Prostate gland (tissue), 2 donors: ENCODE results near the gene RETREG3. TPM values are rescaled to one million over a fixed set of nuclear protein-coding genes. Genes with fewer than 3 reads are reported as not detected.

Experiments
- DNase-seq: peaks from one replicate; pipeline ENCODE4 v3.0.0-alpha.2; 2019; ENCODE audit warnings: low spot score
- H3K27ac ChIP-seq, 2 donors: fragments of 200-600 bp; sonication (generic); 2 replicates each; pipeline ENCODE4 v1.5.1; 2017 to 2019
- H3K27me3 ChIP-seq: fragments of 200-600 bp; sonication (generic); replicated peaks from 2 replicates; pipeline ENCODE4 v1.5.1; 2019; ENCODE audit not compliant: insufficient read depth
- H3K36me3 ChIP-seq, 2 donors: fragments of 200-600 bp; sonication (generic); 1 replicate in 1 of 2; 2 replicates in 1 of 2; pipeline versions ENCODE4 v1.5.1 to v1.8.1; 2017 to 2019
- H3K4me1 ChIP-seq: fragments of 200-600 bp; sonication (generic); replicated peaks from 2 replicates; pipeline ENCODE4 v1.5.1; 2019
- H3K4me3 ChIP-seq, 2 donors: fragments of 200-600 bp; sonication (generic); 2 replicates each; pipeline ENCODE4 v1.5.1; 2017 to 2019
- H3K9me3 ChIP-seq: fragments of 200-600 bp; sonication (generic); 2 replicates; pipeline ENCODE4 v1.5.1; 2017
- POLR2A ChIP-seq: fragments of 450-650 bp; IDR thresholded peaks from one replicate; pipeline ENCODE4 v1.6.1; 2016; ENCODE audit warnings: antibody characterized with exemption, mild to moderate bottlenecking
- POLR2AphosphoS5 ChIP-seq: sonication (generic); formaldehyde crosslinking; IDR thresholded peaks from one replicate; pipeline ENCODE4 v1.6.1; 2017; ENCODE audit warnings: antibody characterized with exemption
- WGBS: methylation state at CpG from one replicate; pipeline ENCODE4 v1.1.5; 2018; 5-methylcytosine and 5-hydroxymethylcytosine counted together
- intact Hi-C: fragments of 100-400 bp; cut with DNase I; formaldehyde crosslinking; loops from one replicate; pipeline ENCODE4 v1.14.2; 2022
- total RNA-seq, 2 donors: library from RNA; depleted of rRNA; stranded (reverse); fragments of >200 nt; gene quantifications; one replicate each; pipeline ENCODE4 v1.1.0, GENCODE V29; 2016
- TF ChIP-seq, protein P1 (sequence below), 4 experiments: fragments of 200-600 bp in 2 of 4; fragments of 450-650 bp in 2 of 4; sonication (generic) in 2 of 4; IDR thresholded peaks; 1 replicate in 3 of 4; 2 replicates in 1 of 4; pipeline ENCODE4 v1.5.1; 2016 to 2019; ENCODE audit warnings: antibody characterized with exemption in 4 of 4, mild to moderate bottlenecking in 2 of 4, moderate library complexity in 2 of 4

RETREG3 gene
- total RNA-seq, 2 donors from 2014 or later = 92.8 to 126 TPM

DNA sequence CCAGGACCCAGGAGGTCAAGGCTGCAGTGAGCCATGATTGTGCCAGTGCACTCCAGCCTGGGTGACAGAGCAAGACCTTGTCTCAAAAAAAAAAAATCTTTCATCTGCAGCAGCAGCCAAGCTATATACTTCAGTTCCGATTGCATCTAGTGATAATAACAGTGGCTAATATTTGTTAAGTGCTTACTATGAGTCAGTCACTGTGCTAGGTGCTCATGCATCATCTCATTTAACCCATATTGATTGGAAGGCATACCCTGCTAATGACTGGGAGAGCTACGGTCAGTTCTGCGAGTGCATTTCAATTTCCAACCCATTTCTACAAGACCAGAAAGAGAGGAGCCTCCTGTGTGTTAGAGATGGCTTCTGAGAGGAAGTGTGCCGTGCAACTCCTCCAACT is 42.2 kb upstream of the RETREG3 start:
- intact Hi-C loops = no loop called here
- H3K27me3 ChIP-seq = no peaks in the 10 kb centered on the region
- no peaks in the 10 kb centered on the region for H3K36me3 ChIP-seq
- no peaks in the 10 kb centered on the region for H3K9me3 ChIP-seq
- DNase-seq = no peak
- H3K4me3 ChIP-seq = no peak overlapping the region
- no peak overlapping the region for H3K27ac ChIP-seq
- TF ChIP-seq POLR2A = no peak
- no peak for TF ChIP-seq POLR2AphosphoS5
- TF ChIP-seq, protein P1, sequence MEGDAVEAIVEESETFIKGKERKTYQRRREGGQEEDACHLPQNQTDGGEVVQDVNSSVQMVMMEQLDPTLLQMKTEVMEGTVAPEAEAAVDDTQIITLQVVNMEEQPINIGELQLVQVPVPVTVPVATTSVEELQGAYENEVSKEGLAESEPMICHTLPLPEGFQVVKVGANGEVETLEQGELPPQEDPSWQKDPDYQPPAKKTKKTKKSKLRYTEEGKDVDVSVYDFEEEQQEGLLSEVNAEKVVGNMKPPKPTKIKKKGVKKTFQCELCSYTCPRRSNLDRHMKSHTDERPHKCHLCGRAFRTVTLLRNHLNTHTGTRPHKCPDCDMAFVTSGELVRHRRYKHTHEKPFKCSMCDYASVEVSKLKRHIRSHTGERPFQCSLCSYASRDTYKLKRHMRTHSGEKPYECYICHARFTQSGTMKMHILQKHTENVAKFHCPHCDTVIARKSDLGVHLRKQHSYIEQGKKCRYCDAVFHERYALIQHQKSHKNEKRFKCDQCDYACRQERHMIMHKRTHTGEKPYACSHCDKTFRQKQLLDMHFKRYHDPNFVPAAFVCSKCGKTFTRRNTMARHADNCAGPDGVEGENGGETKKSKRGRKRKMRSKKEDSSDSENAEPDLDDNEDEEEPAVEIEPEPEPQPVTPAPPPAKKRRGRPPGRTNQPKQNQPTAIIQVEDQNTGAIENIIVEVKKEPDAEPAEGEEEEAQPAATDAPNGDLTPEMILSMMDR (IDR thresholded peaks at IDR 0.05) = no peak
- H3K4me1 ChIP-seq = no peaks in the 10 kb centered on the region
- WGBS = 78% methylated on average over 4 of the region's 4 CpGs

DNA sequence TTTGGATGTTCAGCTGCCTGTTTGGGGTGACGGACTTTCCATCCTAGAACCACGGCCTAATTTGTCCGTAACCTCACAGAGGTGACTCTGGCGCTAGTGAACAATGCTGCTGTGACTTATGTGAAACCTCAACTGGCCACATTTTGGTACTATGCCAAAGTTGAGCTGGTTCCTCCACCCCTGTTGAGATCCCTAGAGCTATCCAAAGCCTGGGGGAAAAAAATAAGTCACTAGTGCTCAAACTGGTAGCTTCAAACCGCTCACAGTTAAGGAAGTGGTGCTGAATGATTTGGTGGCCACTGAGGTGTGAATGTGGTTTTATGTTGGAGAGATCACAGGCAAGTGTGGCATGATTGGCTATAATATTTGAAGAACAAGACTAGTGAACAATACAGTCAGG is 38.6 kb upstream of the RETREG3 start:
- H3K4me3 ChIP-seq = no peak overlapping the region
- H3K27ac ChIP-seq = no peak overlapping the region
- H3K4me1 ChIP-seq = no peaks in the 10 kb centered on the region
- no peaks in the 10 kb centered on the region for H3K27me3 ChIP-seq
- intact Hi-C loops = no loop called here
- H3K9me3 ChIP-seq = no peaks in the 10 kb centered on the region
- WGBS = 84% methylated on average over 5 of the region's 5 CpGs
- TF ChIP-seq, protein P1 (IDR thresholded peaks at IDR 0.05) = no peak
- no peak for TF ChIP-seq POLR2A
- no peak for TF ChIP-seq POLR2AphosphoS5
- no peak for DNase-seq
- H3K36me3 ChIP-seq = no peaks in the 10 kb centered on the region

DNA sequence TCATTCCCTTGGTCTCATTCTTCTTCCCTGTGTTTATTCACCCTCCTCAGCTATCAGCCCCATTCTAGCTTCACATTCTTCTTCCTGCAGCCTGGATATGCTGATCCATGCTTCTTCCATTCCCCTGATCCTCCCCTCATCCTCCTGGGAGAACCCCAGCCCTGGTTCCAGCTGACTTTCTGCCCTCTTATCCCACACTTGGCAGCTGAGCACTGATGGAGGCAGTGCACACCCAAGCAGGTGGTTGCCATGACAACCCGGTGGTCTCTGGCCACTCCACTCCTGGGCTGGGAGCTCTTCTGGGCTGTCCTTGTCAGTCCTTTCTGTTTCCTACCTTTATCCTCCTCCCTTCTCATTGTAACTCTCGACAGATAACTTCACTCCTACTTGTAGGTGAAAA is 33.2 kb upstream of the RETREG3 start:
- DNase-seq = no peak
- H3K27me3 ChIP-seq = no peaks in the 10 kb centered on the region
- no peak overlapping the region for H3K27ac ChIP-seq
- no peaks in the 10 kb centered on the region for H3K9me3 ChIP-seq
- intact Hi-C loops = no loop called here
- TF ChIP-seq POLR2A (no peak), POLR2AphosphoS5 (no peak)
- H3K36me3 ChIP-seq = no peaks in the 10 kb centered on the region
- H3K4me1 ChIP-seq = no peaks in the 10 kb centered on the region
- no peak overlapping the region for H3K4me3 ChIP-seq
- WGBS = 58% methylated on average over 2 of the region's 2 CpGs

DNA sequence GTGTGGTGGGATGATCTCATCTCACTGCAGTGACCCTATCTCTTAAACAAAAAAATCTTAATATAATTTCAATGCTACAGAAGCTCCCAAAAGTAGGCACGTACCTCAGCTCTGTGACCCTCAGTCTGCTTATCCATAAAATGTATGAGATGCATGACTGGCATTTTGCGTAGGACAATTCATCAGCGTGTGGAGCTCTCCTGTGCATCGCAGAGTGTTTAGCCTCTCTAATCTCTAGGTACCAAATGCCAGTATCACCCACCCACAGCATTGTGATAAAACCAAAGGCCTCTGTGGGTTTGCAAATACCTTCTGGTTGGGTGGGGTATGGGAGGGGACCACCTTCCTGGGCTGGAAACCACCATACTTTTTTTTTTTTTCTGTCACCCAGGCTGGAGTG is 30.9 kb upstream of the RETREG3 start:
- no peaks in the 10 kb centered on the region for H3K4me1 ChIP-seq
- 91% methylated on average over 4 of the region's 4 CpGs for WGBS
- intact Hi-C loops = no loop called here
- no peak for TF ChIP-seq POLR2AphosphoS5
- no peak for TF ChIP-seq POLR2A
- TF ChIP-seq, protein P1 (IDR thresholded peaks at IDR 0.05) = no peak
- no peak overlapping the region for H3K27ac ChIP-seq
- DNase-seq = no peak
- H3K4me3 ChIP-seq = no peak overlapping the region
- no peaks in the 10 kb centered on the region for H3K36me3 ChIP-seq
- no peaks in the 10 kb centered on the region for H3K27me3 ChIP-seq
- H3K9me3 ChIP-seq = no peaks in the 10 kb centered on the region

DNA sequence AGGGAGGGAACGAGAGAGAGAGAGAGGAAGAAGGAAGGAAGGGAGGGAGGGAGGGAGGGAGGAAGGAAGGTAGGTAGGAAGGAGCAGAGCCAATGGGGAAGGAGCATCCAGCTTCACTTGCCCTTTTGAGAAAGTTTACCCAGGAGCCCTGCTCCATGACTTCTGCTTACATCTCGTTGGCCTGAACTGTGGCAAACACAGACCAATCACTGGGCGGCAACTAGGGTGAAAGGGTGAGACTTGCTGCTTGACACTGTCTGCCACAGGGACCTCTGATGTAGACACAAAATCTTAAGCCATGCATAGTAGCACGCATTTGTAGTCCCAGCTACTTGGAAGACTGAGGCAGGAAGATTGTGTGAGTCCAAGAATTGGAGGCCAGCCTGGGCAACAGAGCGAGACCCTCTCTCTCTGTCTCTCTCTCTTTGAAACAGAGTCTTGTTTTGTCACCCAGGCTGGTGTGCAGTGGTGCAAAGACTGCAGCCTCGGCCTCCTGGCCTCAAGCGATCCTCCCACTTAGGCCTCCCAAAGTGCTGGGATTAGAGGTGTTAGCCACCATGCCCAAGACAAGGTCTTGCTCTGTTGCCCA is 30.4 kb upstream of the RETREG3 start:
- H3K4me1 ChIP-seq = no peaks in the 10 kb centered on the region
- H3K36me3 ChIP-seq = no peaks in the 10 kb centered on the region
- H3K9me3 ChIP-seq = no peaks in the 10 kb centered on the region
- TF ChIP-seq POLR2AphosphoS5 (no peak), POLR2A (no peak)
- TF ChIP-seq, protein P1 (IDR thresholded peaks at IDR 0.05) = no peak
- DNase-seq = no peak
- no peaks in the 10 kb centered on the region for H3K27me3 ChIP-seq
- no peak overlapping the region for H3K4me3 ChIP-seq
- 85% methylated on average over 6 of the region's 7 CpGs for WGBS
- intact Hi-C loops = no loop called here
- no peak overlapping the region for H3K27ac ChIP-seq
